HFF-Myc (cell line): ENCODE data around the gene ANKRD6.

ENCODE experiments used
- DNase-seq: peaks from one replicate; pipeline ENCODE4 v3.0.0-alpha.2; 2011; ENCODE audit warnings: low read depth; ENCODE audit errors: extremely low read depth
- H3K4me3 ChIP-seq: replicated peaks from 2 replicates; pipeline ENCODE4 v1.5.1; 2011; ENCODE audit warnings: low read depth, mild to moderate bottlenecking, control low read depth, low read length
- CTCF ChIP-seq: IDR thresholded peaks from 2 replicates; pipeline ENCODE4 v1.5.1; 2012; ENCODE audit warnings: mild to moderate bottlenecking, low read depth, low read length, control low read depth; ENCODE audit errors: missing control alignments

Gene ANKRD6

GRCh38 chr6:89510393-89510792 is 77.4 kb downstream of the ANKRD6 start:
- no peak for DNase-seq
- no peak for TF ChIP-seq CTCF
- no peak overlapping the region for H3K4me3 ChIP-seq

GRCh38 chr6:89518352-89519055 is 85.6 kb downstream of the ANKRD6 start:
- no peak overlapping the region for H3K4me3 ChIP-seq
- no peak for TF ChIP-seq CTCF
- DNase-seq, result no peak

GRCh38 chr6:89520736-89521135 is 87.8 kb downstream of the ANKRD6 start:
- DNase-seq, result no peak
- TF ChIP-seq CTCF, result no peak

GRCh38 chr6:89522778-89523177 is 89.8 kb downstream of the ANKRD6 start:
- H3K4me3 ChIP-seq, result no peak overlapping the region
- no peak for DNase-seq
- TF ChIP-seq CTCF, result no peak

More at GRCh38 chr6:89520736-89521135, 87.8 kb downstream of the ANKRD6 start:
- H3K4me3 ChIP-seq, result no peak overlapping the region

GRCh38 chr6:89525786-89526562 is 93.0 kb downstream of the ANKRD6 start:
- TF ChIP-seq CTCF, result no peak
- DNase-seq, result no peak
- H3K4me3 ChIP-seq, result no peak overlapping the region

- TF ChIP-seq CTCF, result no peak
- no peak overlapping the region for H3K4me3 ChIP-seq
- DNase-seq, result no peak
Measured at GRCh38 chr6:89526563-89526869, 93.6 kb downstream of the ANKRD6 start.
